IMR-90 (cell line): ENCODE results near the gene GRIA3. TPM values are rescaled to one million over a fixed set of nuclear protein-coding genes. Genes with fewer than 3 reads are reported as not detected.

Experiments used
- ATAC-seq: fragments of 200-7000 bp; cut with Tn5 transposase; 2 replicates; pipeline ENCODE4 v1.9.1; 2020; ENCODE audit warnings: low read depth, mild to moderate bottlenecking, moderate library complexity
- BruUV-seq: library from RNA; stranded (reverse); fragments of 400-500 nt; replicated peaks from 2 replicates; lab custom pipeline; 2021; lab: Mats Ljungman, UMichigan
- CTCF ChIA-PET: fragments of 300-600 bp; formaldehyde crosslinking; extraction: SDS; loops from one replicate; lab custom pipeline; 2021; ENCODE audit warnings: antibody characterized with exemption; lab: Yijun Ruan, JAX
- POLR2A ChIA-PET: fragments of 300-600 bp; sonication (Branson Sonifier 250); formaldehyde crosslinking; loops from one replicate; lab custom pipeline; 2022; ENCODE audit warnings: antibody characterized with exemption; ENCODE audit not compliant: unreplicated experiment; lab: Charles Lee
- DNase-seq: peaks from one replicate; pipeline ENCODE4 v3.0.0; 2013
- H2AFZ ChIP-seq: replicated peaks from 2 replicates; pipeline ENCODE3; 2013; ENCODE audit warnings: low read length, mild to moderate bottlenecking; ENCODE audit not compliant: poor library complexity
- H2AK5ac ChIP-seq: 2 replicates; pipeline ENCODE4 v1.6.1; 2013; ENCODE audit warnings: low read depth, low read length, inconsistent platforms
- H2AK9ac ChIP-seq: replicated peaks from 2 replicates; pipeline ENCODE3; 2013; ENCODE audit warnings: mild to moderate bottlenecking, low read depth, low read length, moderate library complexity; ENCODE audit not compliant: poor library complexity
- H2BK120ac ChIP-seq: 2 replicates; pipeline ENCODE4 v1.6.1; 2013; ENCODE audit warnings: low read depth, low read length, inconsistent platforms
- H2BK15ac ChIP-seq: 3 replicates; pipeline ENCODE4 v1.6.1; 2013; ENCODE audit warnings: low read depth, low read length, inconsistent platforms
- H2BK20ac ChIP-seq: 2 replicates; pipeline ENCODE4 v1.6.1; 2013; ENCODE audit warnings: low read depth, mild to moderate bottlenecking, inconsistent platforms, low read length, moderate library complexity
- H2BK5ac ChIP-seq: 2 replicates; pipeline ENCODE4 v1.6.1; 2013; ENCODE audit warnings: mild to moderate bottlenecking, low read depth, low read length, inconsistent platforms; ENCODE audit not compliant: poor library complexity, severe bottlenecking
- H3K14ac ChIP-seq: replicated peaks from 2 replicates; pipeline ENCODE4 v1.6.1; 2013; ENCODE audit warnings: low read depth, low read length, inconsistent platforms
- H3K18ac ChIP-seq: 2 replicates; pipeline ENCODE4 v1.6.1; 2013; ENCODE audit warnings: low read depth, low read length, control low read depth
- H3K23ac ChIP-seq: 2 replicates; pipeline ENCODE4 v1.6.1; 2013; ENCODE audit warnings: low read depth, low read length, inconsistent platforms
- H3K27ac ChIP-seq: 2 replicates; pipeline ENCODE4 v1.5.1; 2013; ENCODE audit warnings: mild to moderate bottlenecking, control low read depth, low read length; ENCODE audit not compliant: insufficient read depth
- H3K27me3 ChIP-seq: 2 replicates; pipeline ENCODE4 v1.6.1; 2013; ENCODE audit warnings: low read length; ENCODE audit not compliant: control insufficient read depth, insufficient read depth
- H3K36me3 ChIP-seq: 2 replicates; pipeline ENCODE4 v1.6.1; 2013; ENCODE audit warnings: low read length, mixed read lengths; ENCODE audit not compliant: control insufficient read depth, insufficient read depth
- H3K4ac ChIP-seq: 2 replicates; pipeline ENCODE4 v1.6.1; 2013; ENCODE audit warnings: low read depth, low read length, inconsistent platforms
- H3K4me1 ChIP-seq: 2 replicates; pipeline ENCODE4 v1.6.1; 2013; ENCODE audit warnings: low read length, mixed read lengths; ENCODE audit not compliant: control insufficient read depth, insufficient read depth
- H3K4me2 ChIP-seq: 2 replicates; pipeline ENCODE4 v1.6.1; 2013; ENCODE audit warnings: low read depth, mild to moderate bottlenecking, control low read depth, low read length, moderate library complexity
- H3K4me3 ChIP-seq: 2 replicates; pipeline ENCODE4 v1.5.1; 2013; ENCODE audit warnings: low read depth, mild to moderate bottlenecking, control low read depth, low read length, moderate library complexity; ENCODE audit not compliant: insufficient read depth
- H3K56ac ChIP-seq: 2 replicates; pipeline ENCODE4 v1.6.1; 2013; ENCODE audit warnings: low read length, inconsistent platforms; ENCODE audit not compliant: insufficient read depth; ENCODE audit errors: extremely low read depth
- H3K79me1 ChIP-seq, 2 experiments: 2 replicates each; pipeline ENCODE4 v1.6.1; 2013; ENCODE audit warnings: low read length in 2 of 2, inconsistent platforms in 1 of 2, low read depth in 1 of 2
- H3K9ac ChIP-seq: 2 replicates; pipeline ENCODE4 v1.6.1; 2013; ENCODE audit warnings: low read depth, low read length, control low read depth
- H3K9me1 ChIP-seq: 2 replicates; pipeline ENCODE4 v1.6.1; 2013; ENCODE audit warnings: low read length, inconsistent platforms; ENCODE audit not compliant: insufficient read depth
- H3K9me3 ChIP-seq: 2 replicates; pipeline ENCODE4 v1.6.1; 2013; ENCODE audit warnings: low read length; ENCODE audit not compliant: control insufficient read depth, insufficient read depth
- H4K20me1 ChIP-seq: 2 replicates; pipeline ENCODE4 v1.6.1; 2013; ENCODE audit warnings: low read length, inconsistent platforms; ENCODE audit not compliant: insufficient read depth
- H4K5ac ChIP-seq: 2 replicates; pipeline ENCODE4 v1.6.1; 2013; ENCODE audit warnings: mild to moderate bottlenecking, low read depth, low read length, control low read depth
- H4K8ac ChIP-seq, 2 experiments: 2 replicates each; pipeline ENCODE4 v1.6.1; 2013; ENCODE audit warnings: low read depth in 2 of 2, low read length in 2 of 2, control low read depth in 1 of 2, inconsistent platforms in 1 of 2
- H4K91ac ChIP-seq: 2 replicates; pipeline ENCODE4 v1.6.1; 2013; ENCODE audit warnings: low read depth, low read length, inconsistent platforms; ENCODE audit not compliant: insufficient read depth
- CHD1 ChIP-seq: IDR thresholded peaks from 2 replicates; pipeline ENCODE4 v1.6.1; 2012; ENCODE audit warnings: low read depth, low read length, improper control_type of control experiment
- CTCF ChIP-seq: conservative IDR thresholded peaks from 2 replicates; pipeline ENCODE4 v1.5.1; 2012; ENCODE audit warnings: mild to moderate bottlenecking, low read depth, low read length, improper control_type of control experiment
- FOS ChIP-seq: fragments of 150-350 bp; IDR thresholded peaks from 2 replicates; pipeline ENCODE4 v1.6.1; 2016; ENCODE audit warnings: low read depth, low read length
- MAFK ChIP-seq: IDR thresholded peaks from 2 replicates; pipeline ENCODE4 v1.6.1; 2012; ENCODE audit warnings: low read depth, low read length, improper control_type of control experiment
- MAZ ChIP-seq: IDR thresholded peaks from 2 replicates; pipeline ENCODE4 v1.6.1; 2012; ENCODE audit warnings: low read depth, mild to moderate bottlenecking, low read length, improper control_type of control experiment, moderate library complexity, borderline replicate concordance
- POLR2A ChIP-seq: IDR thresholded peaks from 2 replicates; pipeline ENCODE4 v1.6.1; 2012; ENCODE audit warnings: mild to moderate bottlenecking, low read depth, low read length
- RAD21 ChIP-seq: IDR thresholded peaks from 2 replicates; pipeline ENCODE4 v1.6.1; 2012; ENCODE audit warnings: low read length, improper control_type of control experiment
- SMC3 ChIP-seq: fragments of 150-350 bp; IDR thresholded peaks from 2 replicates; pipeline ENCODE4 v1.6.1; 2016; ENCODE audit warnings: low read depth, mild to moderate bottlenecking, antibody characterized with exemption, low read length, moderate library complexity
- WGBS, 2 experiments: methylation state at CpG; one replicate each; pipeline versions ENCODE4 v1.1.5 to v1.1.7; 2013; ENCODE audit warnings: missing lambda C conversion rate in 2 of 2; ENCODE audit not compliant: insufficient read length in 1 of 2; ENCODE audit errors: extremely low coverage in 2 of 2; 5-methylcytosine and 5-hydroxymethylcytosine counted together
- dilution Hi-C: fragments of 300-500 bp; cut with HindIII; formaldehyde crosslinking; loops from one replicate; pipeline ENCODE4 v1.14.3; 2018; ENCODE audit warnings: low sequenced_read_pairs; ENCODE audit not compliant: unreplicated experiment
- in situ Hi-C: fragments of 300-500 bp; cut with MboI; formaldehyde crosslinking; loops from 3 replicates; pipeline ENCODE4 v1.14.3; 2019; ENCODE audit warnings: low sequenced_read_pairs, inconsistent platforms, mixed read lengths
- intact Hi-C: fragments of 100-400 bp; cut with micrococcal nuclease; formaldehyde crosslinking; loops from 2 replicates; pipeline ENCODE4 v1.10.0; 2022
- polyA plus RNA-seq, 3 experiments: library from polyadenylated mRNA; depleted of rRNA; stranded (reverse); fragments of >200 nt; gene quantifications; 2 replicates each; pipeline ENCODE4 v1.2.3, GENCODE V29; 2012; ENCODE audit warnings: low replicate concordance in 1 of 3
- total RNA-seq: library from RNA; depleted of rRNA; stranded (reverse); fragments of >200 nt; gene quantifications from 2 replicates; pipeline ENCODE4 v1.2.3, GENCODE V29; 2012

GRIA3 gene
- total and polyA plus RNA-seq, 2 of the 4 experiments (the other 2 are of a cell fraction), result not detected

- no peak overlapping the region for H2AK5ac ChIP-seq
- H3K4me1 ChIP-seq, result no peaks in the 10 kb centered on the region
- H3K56ac ChIP-seq, result no peak overlapping the region
- H2BK5ac ChIP-seq, result no peak overlapping the region
- TF ChIP-seq RAD21 (no peak), CHD1 (no peak), MAZ (no peak), POLR2A (no peak), SMC3 (no peak), FOS (no peak), MAFK (no peak), CTCF (no peak)
- no peak overlapping the region for H3K9ac ChIP-seq
- H4K5ac ChIP-seq, result no peak overlapping the region
- no peak overlapping the region for H2BK20ac ChIP-seq
- dilution Hi-C loops, result no loop called here
- H2AFZ ChIP-seq, result no peak overlapping the region
- H4K91ac ChIP-seq, result no peak overlapping the region
- no peak overlapping the region for H3K23ac ChIP-seq
- DNase-seq (no peak), ATAC-seq (no peak)
- H2BK120ac ChIP-seq, result no peak overlapping the region
- no peaks in the 10 kb centered on the region for H3K79me1 ChIP-seq
- ChIA-PET CTCF (no interaction called here), POLR2A (no interaction called here)
- H3K14ac ChIP-seq, result no peak overlapping the region
- H3K9me1 ChIP-seq, result no peaks in the 10 kb centered on the region
- H3K18ac ChIP-seq, result no peak overlapping the region
- no peak overlapping the region for H2AK9ac ChIP-seq
- intact Hi-C loops, result no loop called here
- no peaks in the 10 kb centered on the region for H3K9me3 ChIP-seq
- H3K27me3 ChIP-seq, result no peaks in the 10 kb centered on the region
- in situ Hi-C loops, result no loop called here
- H2BK15ac ChIP-seq, result no peak overlapping the region
- no peaks in the 10 kb centered on the region for H3K36me3 ChIP-seq
- H4K8ac ChIP-seq, result no peak overlapping the region
- H4K20me1 ChIP-seq, result no peaks in the 10 kb centered on the region
- no CpG with 5 or more reads among the region's 2 CpGs for whole genome bisulfite sequencing, 2 experiments
- H3K4me2 ChIP-seq, result no peak overlapping the region
- no peak overlapping the region for H3K4me3 ChIP-seq
- no TSS peak for BruUV-seq
- H3K4ac ChIP-seq, result no peak overlapping the region
- no peak overlapping the region for H3K27ac ChIP-seq
Measured at GRCh38 chrX:123425471-123425870, 241.4 kb downstream of the GRIA3 start.
